RPMI8226 (cell line): ENCODE measurements around the gene SLC24A1.
A peak's percentile ranks its signal among the peaks of the same experiment; 100 is the strongest.

Experiments
- DNase-seq: peaks from one replicate; pipeline ENCODE4 v3.0.0-alpha.2; 2015

The SLC24A1 gene

GRCh38 chr15:65619626-65620290 is 2.0 kb upstream of the SLC24A1 start:
- DNase-seq: no peak

- DNase-seq: no peak
Measured at GRCh38 chr15:65620833-65621232, 905 bp upstream of the SLC24A1 start.

- no peak for DNase-seq
Measured at GRCh38 chr15:65623103-65623502, 1.4 kb downstream of the SLC24A1 start.

- DNase-seq: peak; percentile 74
Measured at GRCh38 chr15:65626856-65627255, 5.1 kb downstream of the SLC24A1 start.

GRCh38 chr15:65629548-65629947 is 7.8 kb downstream of the SLC24A1 start:
- DNase-seq: no peak

- no peak for DNase-seq
Measured at GRCh38 chr15:65630760-65631159, 9.0 kb downstream of the SLC24A1 start.

- no peak for DNase-seq
Measured at GRCh38 chr15:65631503-65631902, 9.8 kb downstream of the SLC24A1 start.

- no peak for DNase-seq
Measured at GRCh38 chr15:65632780-65633375, 11.1 kb downstream of the SLC24A1 start.

- no peak for DNase-seq
Measured at GRCh38 chr15:65633752-65634151, 12.0 kb downstream of the SLC24A1 start.

- no peak for DNase-seq
Measured at GRCh38 chr15:65634356-65634755, 12.6 kb downstream of the SLC24A1 start.

GRCh38 chr15:65638109-65638508 is 16.4 kb downstream of the SLC24A1 start:
- no peak for DNase-seq

- DNase-seq: peak; percentile 86
Measured at GRCh38 chr15:65638681-65639089, 16.9 kb downstream of the SLC24A1 start.

- DNase-seq: no peak
Measured at GRCh38 chr15:65639509-65639908, 17.8 kb downstream of the SLC24A1 start.

- DNase-seq: no peak
Measured at GRCh38 chr15:65641768-65642475, 20.2 kb downstream of the SLC24A1 start.

GRCh38 chr15:65642594-65642993 is 20.9 kb downstream of the SLC24A1 start:
- DNase-seq: no peak

GRCh38 chr15:65644282-65644681 is 22.5 kb downstream of the SLC24A1 start:
- no peak for DNase-seq

- DNase-seq: no peak
Measured at GRCh38 chr15:65645392-65645791, 23.7 kb downstream of the SLC24A1 start.

- DNase-seq: no peak
Measured at GRCh38 chr15:65646486-65646885, 24.7 kb downstream of the SLC24A1 start.

GRCh38 chr15:65650312-65651041 is 28.7 kb downstream of the SLC24A1 start:
- DNase-seq: peak; percentile 82

- DNase-seq: no peak
Measured at GRCh38 chr15:65651042-65651322, 29.2 kb downstream of the SLC24A1 start.

- no peak for DNase-seq
Measured at GRCh38 chr15:65651831-65652749, 30.4 kb downstream of the SLC24A1 start.

GRCh38 chr15:65653341-65653740 is 31.6 kb downstream of the SLC24A1 start:
- DNase-seq: no peak
